Adrenal gland (tissue), 12 donors: ENCODE measurements around the gene MZB1. TPM values are rescaled to one million over a fixed set of nuclear protein-coding genes. Genes with fewer than 3 reads are reported as not detected.

ENCODE experiments used
- DNase-seq, 7 donors: peaks; one replicate each; pipeline ENCODE4 v3.0.0-alpha.2; 2019 to 2020
- H3K27ac ChIP-seq, 5 donors: fragments of 200-600 bp; sonication (generic) in 4 of 5; 1 replicate in 3 of 5; 2 replicates in 2 of 5; pipeline versions ENCODE4 v1.5.1 to v1.8.0; 2016 to 2020; ENCODE audit warnings: mild to moderate bottlenecking in 1 of 5
- H3K27me3 ChIP-seq: fragments of 200-600 bp; 2 replicates; pipeline ENCODE4 v1.8.0; 2021
- H3K36me3 ChIP-seq, 2 donors: fragments of 200-600 bp; replicated peaks in 1 of 2; 1 replicate in 1 of 2; 2 replicates in 1 of 2; pipeline versions ENCODE4 v1.5.1 to v1.8.0; 2018 to 2022
- H3K4me1 ChIP-seq, 2 donors: fragments of 200-600 bp; replicated peaks in 1 of 2; 1 replicate in 1 of 2; 2 replicates in 1 of 2; pipeline versions ENCODE4 v1.5.1 to v1.8.0; 2018 to 2021
- H3K4me3 ChIP-seq, 4 donors: fragments of 200-600 bp; sonication (generic) in 3 of 4; one replicate each; pipeline ENCODE4 v1.5.1; 2016 to 2018
- H3K9me3 ChIP-seq, 3 donors: fragments of 200-600 bp; sonication (generic) in 1 of 3; replicated peaks in 1 of 3; 1 replicate in 2 of 3; 2 replicates in 1 of 3; pipeline versions ENCODE4 v1.5.1 to v1.8.0; 2016 to 2021
- POLR2A ChIP-seq, 2 donors: fragments of 450-650 bp; IDR thresholded peaks; one replicate each; pipeline ENCODE4 v1.6.1; 2017; ENCODE audit warnings: antibody characterized with exemption in 2 of 2, mild to moderate bottlenecking in 2 of 2, moderate library complexity in 1 of 2
- WGBS, 4 donors: extraction: QIAGEN DNeasy Blood & Tissue Kit in 2 of 4; methylation state at CpG; one replicate each; pipeline versions ENCODE4 v1.1.5 to v1.1.7; 2013 to 2017; 5-methylcytosine and 5-hydroxymethylcytosine counted together
- intact Hi-C, 2 donors: fragments of 100-400 bp; cut with DNase I; formaldehyde crosslinking; loops; one replicate each; pipeline versions ENCODE4 v1.14.1 to v1.15.0; 2022 to 2023
- polyA plus RNA-seq, 3 donors: library from polyadenylated mRNA; stranded (reverse); fragments of 200-250 nt in 2 of 3; fragments of 350-450 nt in 1 of 3; fragmentation: Illumina TruSeq in 1 of 3; extraction: RNeasy Lipid Tissue Mini Kit (QIAGEN cat#74804) in 1 of 3; gene quantifications; one replicate each; pipeline ENCODE4 v1.2.3, GENCODE V29; 2013 to 2014
- total RNA-seq, 9 donors: library from RNA; depleted of rRNA in 4 of 9; stranded (reverse); fragments of >200 nt in 4 of 9; fragments of 120-200 nt in 1 of 9; fragmentation: NEBNext Ultra II Directional in 1 of 9; extraction: Animal tissue kit (Norgen Biotek cat#: 25700) in 1 of 9; gene quantifications; one replicate each; pipeline versions ENCODE4 v1.1.0 to v1.2.4, GENCODE V29; 2013 to 2023
- TF ChIP-seq, protein P1 (sequence below), 6 experiments: fragments of 450-650 bp in 4 of 6; fragments of 200-600 bp in 2 of 6; sonication (generic) in 1 of 6; IDR thresholded peaks; 1 replicate in 5 of 6; 2 replicates in 1 of 6; pipeline versions ENCODE4 v1.5.1 to v1.8.0; 2016 to 2021; ENCODE audit warnings: antibody characterized with exemption in 6 of 6, mild to moderate bottlenecking in 2 of 6, moderate library complexity in 1 of 6
- donor health status: healthy with polysubstance abuse.
- donor health status: Bipolar disorder and iron deficiency.
- donor health status: DM: yes; HTN: yes; CAD: no.
- donor health status: DM: no; HTN: no; CAD: no.
- donor health status: DM: no; HTN: no; CAD: no.
- donor health status: DM: yes; HTN: yes; CAD: no.

Gene MZB1
- total and polyA plus RNA-seq, 12 donors, result 0.35 to 7.7 (median 0.95) TPM; not detected in 3

DNA sequence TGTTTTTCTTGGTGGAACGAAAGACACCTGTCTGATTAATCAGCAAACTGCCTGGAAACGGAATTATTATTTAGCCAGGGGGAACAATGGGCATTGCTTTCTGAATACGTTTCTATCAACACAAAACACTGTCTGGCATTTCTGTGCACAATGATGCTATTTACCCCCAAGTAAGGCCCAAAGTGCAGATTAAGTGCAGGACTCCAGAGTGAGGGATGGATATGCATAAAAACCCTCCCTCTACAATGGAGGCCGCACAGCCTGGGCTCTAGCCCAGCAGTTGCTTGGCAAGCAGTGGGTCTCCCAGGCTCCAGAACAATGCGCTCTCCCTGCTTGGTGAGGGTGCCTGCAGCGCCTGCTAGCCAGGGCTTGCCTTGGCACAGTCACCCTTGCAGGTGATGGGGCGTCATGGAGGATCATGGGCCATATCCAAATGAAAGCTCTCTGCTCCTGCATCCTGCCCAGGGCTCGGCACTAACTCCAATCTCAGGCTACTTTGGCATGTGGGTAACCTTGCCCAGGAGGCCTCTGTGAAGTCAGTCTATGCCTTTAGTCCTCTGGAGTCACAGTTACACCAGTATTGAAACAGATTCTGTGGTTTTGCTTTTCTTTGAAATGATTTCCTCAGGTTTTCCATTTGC lies 25.6 kb upstream of the MZB1 start:
- Histone ChIP-seq H3K4me3 (no peak overlapping the region), H3K27ac (peak overlapping the region; percentile 17 to 87 (median 62)), H3K9me3 (no peaks in the 10 kb centered on the region), H3K27me3 (no peaks in the 10 kb centered on the region), H3K4me1 (peaks cover 21 to 39% of the 10 kb centered on the region in 2 donors), H3K36me3 (peaks cover 0 to 15% of the 10 kb centered on the region in 2 donors)
- DNase-seq, result peak in 2 of 7 donors; percentile 38 to 57
- intact Hi-C loops, result no loop called here
- TF ChIP-seq POLR2A (IDR thresholded peaks at IDR 0.05), result no peak
- TF ChIP-seq, protein P1, sequence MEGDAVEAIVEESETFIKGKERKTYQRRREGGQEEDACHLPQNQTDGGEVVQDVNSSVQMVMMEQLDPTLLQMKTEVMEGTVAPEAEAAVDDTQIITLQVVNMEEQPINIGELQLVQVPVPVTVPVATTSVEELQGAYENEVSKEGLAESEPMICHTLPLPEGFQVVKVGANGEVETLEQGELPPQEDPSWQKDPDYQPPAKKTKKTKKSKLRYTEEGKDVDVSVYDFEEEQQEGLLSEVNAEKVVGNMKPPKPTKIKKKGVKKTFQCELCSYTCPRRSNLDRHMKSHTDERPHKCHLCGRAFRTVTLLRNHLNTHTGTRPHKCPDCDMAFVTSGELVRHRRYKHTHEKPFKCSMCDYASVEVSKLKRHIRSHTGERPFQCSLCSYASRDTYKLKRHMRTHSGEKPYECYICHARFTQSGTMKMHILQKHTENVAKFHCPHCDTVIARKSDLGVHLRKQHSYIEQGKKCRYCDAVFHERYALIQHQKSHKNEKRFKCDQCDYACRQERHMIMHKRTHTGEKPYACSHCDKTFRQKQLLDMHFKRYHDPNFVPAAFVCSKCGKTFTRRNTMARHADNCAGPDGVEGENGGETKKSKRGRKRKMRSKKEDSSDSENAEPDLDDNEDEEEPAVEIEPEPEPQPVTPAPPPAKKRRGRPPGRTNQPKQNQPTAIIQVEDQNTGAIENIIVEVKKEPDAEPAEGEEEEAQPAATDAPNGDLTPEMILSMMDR (IDR thresholded peaks at IDR 0.05), result no peak
- WGBS, 4 donors, result 28 to 50% (median 43%) methylated on average over 4 to 8 of the region's 8 CpGs

DNA sequence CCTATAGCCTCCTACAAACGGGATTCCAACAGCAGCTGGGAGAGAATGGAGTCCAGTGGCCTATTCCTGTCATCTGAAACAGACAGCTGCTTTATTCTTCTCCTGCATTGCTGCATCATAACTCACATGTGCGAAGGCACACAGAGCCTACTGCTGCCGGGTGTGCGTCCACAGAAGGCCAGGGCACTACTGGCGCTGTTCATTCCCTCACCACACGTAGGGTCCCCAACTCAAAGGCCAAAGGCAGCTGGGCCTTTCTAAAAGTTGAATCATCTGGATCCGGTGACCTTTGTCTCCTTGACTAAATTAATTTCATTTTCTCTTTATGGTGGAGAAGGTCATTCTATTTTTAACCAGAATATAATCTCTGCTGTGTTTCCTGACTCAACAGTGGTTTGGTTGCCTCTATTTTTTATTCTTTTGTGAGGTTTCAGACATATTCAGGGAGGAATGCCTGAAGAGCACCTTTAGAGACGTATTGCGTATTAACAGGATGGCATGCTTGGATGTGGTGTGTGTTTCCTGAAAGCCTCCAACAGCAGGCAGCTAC lies 24.9 kb upstream of the MZB1 start:
- 29 to 47% (median 39%) methylated on average over 9 of the region's 9 CpGs for WGBS, 4 donors
- Histone ChIP-seq H3K36me3 (peaks cover 0 to 11% of the 10 kb centered on the region in 2 donors), H3K4me3 (no peak overlapping the region)

DNA sequence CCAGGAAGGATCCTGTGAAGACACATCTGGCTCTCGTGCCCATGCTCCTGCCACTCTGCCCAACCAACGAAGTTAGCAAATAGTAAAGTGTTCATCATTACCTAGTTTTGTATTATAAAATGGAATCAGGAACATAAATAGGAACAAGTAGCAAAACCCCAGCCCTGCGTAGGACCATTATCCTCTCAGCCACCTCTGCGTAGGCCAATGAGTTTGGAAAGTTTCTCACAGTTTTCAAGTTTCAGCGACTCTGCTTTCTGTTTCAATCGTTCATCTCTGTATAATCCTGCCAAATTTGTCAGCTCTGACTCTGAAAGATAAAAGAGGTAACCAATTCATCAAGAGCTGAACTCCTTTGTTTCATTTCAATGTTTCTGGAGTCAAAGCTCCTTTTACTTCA lies 24.2 kb upstream of the MZB1 start:
- no peaks in the 10 kb centered on the region for H3K27me3 ChIP-seq
- no peak overlapping the region for H3K4me3 ChIP-seq
- H3K36me3 ChIP-seq, result peaks cover 0 to 4% of the 10 kb centered on the region in 2 donors
- H3K9me3 ChIP-seq, result no peaks in the 10 kb centered on the region
- no peak for DNase-seq
- no peak for TF ChIP-seq POLR2A (IDR thresholded peaks at IDR 0.05)
- TF ChIP-seq, protein P1 (IDR thresholded peaks at IDR 0.05), result no peak
- peaks cover 21 to 39% of the 10 kb centered on the region in 2 donors for H3K4me1 ChIP-seq
- WGBS, 4 donors, result 70 to 77% (median 74%) methylated on average over 6 of the region's 6 CpGs
- intact Hi-C loops, result no loop called here
- H3K27ac ChIP-seq, result peak overlapping the region in 4 of 5 donors; percentile 4 to 82 (median 60)

More for the DNA sequence above, 24.9 kb upstream of the MZB1 start:
- Histone ChIP-seq H3K9me3 (no peaks in the 10 kb centered on the region), H3K27me3 (no peaks in the 10 kb centered on the region), H3K27ac (peak overlapping the region; percentile 17 to 87 (median 62)), H3K4me1 (peaks cover 21 to 39% of the 10 kb centered on the region in 2 donors)
- intact Hi-C loops, result no loop called here
- TF ChIP-seq POLR2A (IDR thresholded peaks at IDR 0.05), result peak in 1 of 2 donors; percentile 45
- TF ChIP-seq, protein P1 (IDR thresholded peaks at IDR 0.05), result peak in 2 of 6 experiments; percentile 19 to 36
- peak; percentile 42 to 78 (median 67) for DNase-seq

- 96 to 100% (median 96%) methylated on average over 6 of the region's 6 CpGs for WGBS, 4 donors
- Histone ChIP-seq H3K27me3 (no peaks in the 10 kb centered on the region), H3K9me3 (no peaks in the 10 kb centered on the region), H3K27ac (no peak overlapping the region), H3K4me1 (peaks cover 21 to 39% of the 10 kb centered on the region in 2 donors), H3K36me3 (no peaks in the 10 kb centered on the region), H3K4me3 (no peak overlapping the region)
- no peak for TF ChIP-seq POLR2A (IDR thresholded peaks at IDR 0.05)
- DNase-seq, result peak in 1 of 7 donors; percentile 10
- intact Hi-C loops, result no loop called here
These were observed 23.4 kb upstream of the MZB1 start for GRCh38 chr5:139413153-139413552.
